ENCODE results near the gene AMY1B. TPM values are rescaled to one million over a fixed set of nuclear protein-coding genes. Genes with fewer than 3 reads are reported as not detected.
"Not testable (repeated sequence)": the region's sequence is repeated elsewhere in the genome, so short reads cannot be mapped to it uniquely, and the experiment has no call there.

The AMY1B gene
- not detected for polyA plus RNA-seq (2013, experiment 1 of 2)
- not detected for polyA plus RNA-seq (2013, experiment 2 of 2)

DNA sequence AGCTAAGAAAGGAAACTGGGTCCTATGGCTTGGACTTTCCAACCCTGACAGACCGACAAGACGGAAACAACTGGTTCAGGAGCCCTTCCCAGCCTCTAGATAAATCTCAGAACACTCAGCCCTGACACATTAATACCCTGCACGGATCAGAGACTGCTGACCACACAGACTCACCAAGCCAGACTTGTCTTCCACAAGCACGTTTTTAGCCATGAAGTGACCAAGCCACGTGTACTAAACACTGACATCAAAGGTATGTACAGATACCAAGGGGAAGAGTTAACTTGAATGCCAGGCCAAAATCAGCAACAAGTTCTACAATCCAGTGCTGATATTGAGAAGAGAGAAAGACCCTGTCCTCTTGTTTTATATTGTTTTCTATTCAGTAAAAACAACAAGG lies at the start of gene AMY1B:
Gene AMY1B (minus strand): TSS at position 101 of the 400 bp plus-strand sequence. CDS start 571 bp downstream, outside the sequence.
- WGBS, 2 experiments (ENCODE audit: insufficient coverage in 2 of 2), result no CpG with 5 or more reads among the region's 5 CpGs
- not testable (repeated sequence) for H3K9me3 ChIP-seq (ENCODE audit: control insufficient read depth, low read length); H3K27ac ChIP-seq (ENCODE audit: low read depth, low read length, severe bottlenecking); H3K36me3 ChIP-seq (ENCODE audit: control insufficient read depth, insufficient read depth, low read length); H3K4me3 ChIP-seq (ENCODE audit: extremely low read depth, insufficient read depth, low read length, poor library complexity, severe bottlenecking); H3K4me1 ChIP-seq (ENCODE audit: control insufficient read depth, insufficient read depth, low read length, poor library complexity, severe bottlenecking)

DNA sequence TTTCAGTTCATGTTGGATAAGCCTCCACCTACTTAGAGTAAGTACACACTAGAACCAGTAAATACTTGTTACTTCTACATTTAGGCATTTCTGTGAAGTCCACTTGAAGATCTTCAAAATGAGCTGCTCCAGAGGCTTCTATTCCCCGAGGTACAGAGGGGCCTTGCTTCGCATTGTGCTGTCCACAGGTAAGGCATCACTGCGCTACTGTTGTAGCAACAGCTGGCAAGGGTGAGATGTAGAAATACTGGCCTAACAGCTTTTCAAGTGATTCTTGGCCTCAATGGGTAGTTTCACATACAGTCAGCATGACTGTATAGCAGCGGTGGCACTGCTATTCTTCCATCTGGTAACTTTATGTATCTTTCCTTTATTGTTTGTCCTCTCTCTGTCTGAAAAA lies 49.0 kb upstream of the AMY1B start:
- H3K27ac ChIP-seq (ENCODE audit: low read depth, low read length, severe bottlenecking); H3K4me3 ChIP-seq (ENCODE audit: extremely low read depth, insufficient read depth, low read length, poor library complexity, severe bottlenecking); H3K4me1 ChIP-seq (ENCODE audit: control insufficient read depth, insufficient read depth, low read length, poor library complexity, severe bottlenecking); H3K36me3 ChIP-seq (ENCODE audit: control insufficient read depth, insufficient read depth, low read length); H3K9me3 ChIP-seq (ENCODE audit: control insufficient read depth, low read length): not testable (repeated sequence)
- WGBS, 2 experiments (ENCODE audit: insufficient coverage in 2 of 2), result no CpG with 5 or more reads among the region's 4 CpGs

- not testable (repeated sequence) for H3K27ac ChIP-seq (ENCODE audit: low read depth, low read length, severe bottlenecking); H3K4me3 ChIP-seq (ENCODE audit: extremely low read depth, insufficient read depth, low read length, poor library complexity, severe bottlenecking); H3K4me1 ChIP-seq (ENCODE audit: control insufficient read depth, insufficient read depth, low read length, poor library complexity, severe bottlenecking); H3K36me3 ChIP-seq (ENCODE audit: control insufficient read depth, insufficient read depth, low read length); H3K9me3 ChIP-seq (ENCODE audit: control insufficient read depth, low read length)
- WGBS, 2 experiments (ENCODE audit: insufficient coverage in 2 of 2), result no CpG with 5 or more reads among the region's 4 CpGs
Observed at GRCh38 chr1:103744449-103744848, 48.4 kb upstream of the AMY1B start.

DNA sequence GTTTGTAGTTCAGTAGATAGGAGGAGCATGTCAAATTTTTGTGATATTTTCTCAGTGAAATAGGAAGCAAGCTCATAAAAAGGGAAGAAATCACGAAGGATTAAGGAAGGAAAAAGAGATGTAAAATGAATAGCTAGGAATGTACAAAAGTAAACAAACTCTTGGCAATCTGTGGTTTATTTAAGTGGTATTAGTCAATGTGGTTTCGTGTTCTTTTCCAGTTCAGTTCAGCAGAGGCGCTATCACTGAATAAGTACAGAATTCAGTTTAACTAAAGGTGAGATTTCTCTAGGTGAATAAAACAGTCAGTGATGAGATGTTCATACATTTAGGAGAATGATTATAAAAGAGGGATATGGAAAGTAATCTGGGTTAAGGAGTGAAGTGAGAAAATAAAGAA lies 42.0 kb upstream of the AMY1B start:
- not testable (repeated sequence) for H3K4me1 ChIP-seq (ENCODE audit: control insufficient read depth, insufficient read depth, low read length, poor library complexity, severe bottlenecking); H3K27ac ChIP-seq (ENCODE audit: low read depth, low read length, severe bottlenecking); H3K4me3 ChIP-seq (ENCODE audit: extremely low read depth, insufficient read depth, low read length, poor library complexity, severe bottlenecking); H3K36me3 ChIP-seq (ENCODE audit: control insufficient read depth, insufficient read depth, low read length); H3K9me3 ChIP-seq (ENCODE audit: control insufficient read depth, low read length)
- no CpG with 5 or more reads among the region's 3 CpGs for WGBS, 2 experiments (ENCODE audit: insufficient coverage in 2 of 2)

- whole genome bisulfite sequencing, 2 experiments (ENCODE audit: insufficient coverage in 2 of 2), result no CpG with 5 or more reads among the region's 3 CpGs
- H3K36me3 ChIP-seq (ENCODE audit: control insufficient read depth, insufficient read depth, low read length); H3K4me3 ChIP-seq (ENCODE audit: extremely low read depth, insufficient read depth, low read length, poor library complexity, severe bottlenecking); H3K27ac ChIP-seq (ENCODE audit: low read depth, low read length, severe bottlenecking); H3K9me3 ChIP-seq (ENCODE audit: control insufficient read depth, low read length); H3K4me1 ChIP-seq (ENCODE audit: control insufficient read depth, insufficient read depth, low read length, poor library complexity, severe bottlenecking): not testable (repeated sequence)
Observed at GRCh38 chr1:103735334-103735733, 39.3 kb upstream of the AMY1B start.

- not testable (repeated sequence) for H3K4me1 ChIP-seq (ENCODE audit: control insufficient read depth, insufficient read depth, low read length, poor library complexity, severe bottlenecking); H3K27ac ChIP-seq (ENCODE audit: low read depth, low read length, severe bottlenecking); H3K9me3 ChIP-seq (ENCODE audit: control insufficient read depth, low read length); H3K36me3 ChIP-seq (ENCODE audit: control insufficient read depth, insufficient read depth, low read length); H3K4me3 ChIP-seq (ENCODE audit: extremely low read depth, insufficient read depth, low read length, poor library complexity, severe bottlenecking)
- no CpG with 5 or more reads among the region's 2 CpGs for WGBS, 2 experiments (ENCODE audit: insufficient coverage in 2 of 2)
Observed at GRCh38 chr1:103721473-103721872, 25.5 kb upstream of the AMY1B start.

DNA sequence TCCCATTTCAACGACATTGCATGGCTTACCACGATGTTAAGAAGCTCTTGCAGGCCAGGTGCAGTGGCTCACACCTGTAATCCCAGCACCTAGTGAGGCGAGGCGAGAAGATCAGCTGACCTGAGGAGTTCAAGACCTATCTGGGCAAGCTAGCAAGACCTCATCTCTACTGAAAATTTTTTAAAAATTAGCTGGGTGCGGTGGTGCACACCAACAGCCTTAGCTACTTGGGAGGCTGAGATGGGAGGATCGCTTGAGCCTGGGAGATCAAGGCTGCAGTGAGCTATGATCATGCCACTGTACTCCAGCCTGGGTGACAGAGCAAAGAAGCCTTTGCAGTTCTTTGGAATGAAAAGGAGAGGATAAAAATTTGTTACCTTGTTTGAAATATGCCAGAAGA lies 21.4 kb upstream of the AMY1B start:
- H3K4me1 ChIP-seq (ENCODE audit: control insufficient read depth, insufficient read depth, low read length, poor library complexity, severe bottlenecking); H3K4me3 ChIP-seq (ENCODE audit: extremely low read depth, insufficient read depth, low read length, poor library complexity, severe bottlenecking); H3K27ac ChIP-seq (ENCODE audit: low read depth, low read length, severe bottlenecking); H3K36me3 ChIP-seq (ENCODE audit: control insufficient read depth, insufficient read depth, low read length); H3K9me3 ChIP-seq (ENCODE audit: control insufficient read depth, low read length): not testable (repeated sequence)
- WGBS, 2 experiments (ENCODE audit: insufficient coverage in 2 of 2), result 76 to 95% methylated on average over 4 of the region's 6 CpGs

GRCh38 chr1:103710381-103710780 lies 14.4 kb upstream of the AMY1B start:
- H3K4me1 ChIP-seq (ENCODE audit: control insufficient read depth, insufficient read depth, low read length, poor library complexity, severe bottlenecking); H3K9me3 ChIP-seq (ENCODE audit: control insufficient read depth, low read length); H3K27ac ChIP-seq (ENCODE audit: low read depth, low read length, severe bottlenecking); H3K36me3 ChIP-seq (ENCODE audit: control insufficient read depth, insufficient read depth, low read length); H3K4me3 ChIP-seq (ENCODE audit: extremely low read depth, insufficient read depth, low read length, poor library complexity, severe bottlenecking): not testable (repeated sequence)
- WGBS, 2 experiments (ENCODE audit: insufficient coverage in 2 of 2), result no CpG with 5 or more reads among the region's 3 CpGs

DNA sequence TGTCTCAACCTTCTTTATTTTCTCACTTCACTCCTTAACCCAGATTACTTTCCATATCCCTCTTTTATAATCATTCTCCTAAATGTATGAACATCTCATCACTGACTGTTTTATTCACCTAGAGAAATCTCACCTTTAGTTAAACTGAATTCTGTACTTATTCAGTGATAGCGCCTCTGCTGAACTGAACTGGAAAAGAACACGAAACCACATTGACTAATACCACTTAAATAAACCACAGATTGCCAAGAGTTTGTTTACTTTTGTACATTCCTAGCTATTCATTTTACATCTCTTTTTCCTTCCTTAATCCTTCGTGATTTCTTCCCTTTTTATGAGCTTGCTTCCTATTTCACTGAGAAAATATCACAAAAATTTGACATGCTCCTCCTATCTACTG lies 11.7 kb upstream of the AMY1B start:
- not testable (repeated sequence) for H3K9me3 ChIP-seq (ENCODE audit: control insufficient read depth, low read length); H3K4me3 ChIP-seq (ENCODE audit: extremely low read depth, insufficient read depth, low read length, poor library complexity, severe bottlenecking); H3K27ac ChIP-seq (ENCODE audit: low read depth, low read length, severe bottlenecking); H3K36me3 ChIP-seq (ENCODE audit: control insufficient read depth, insufficient read depth, low read length); H3K4me1 ChIP-seq (ENCODE audit: control insufficient read depth, insufficient read depth, low read length, poor library complexity, severe bottlenecking)
- no CpG with 5 or more reads among the region's 3 CpGs for WGBS, 2 experiments (ENCODE audit: insufficient coverage in 2 of 2)

GRCh38 chr1:103701256-103701655 lies 5.2 kb upstream of the AMY1B start:
- not testable (repeated sequence) for H3K36me3 ChIP-seq (ENCODE audit: control insufficient read depth, insufficient read depth, low read length); H3K4me1 ChIP-seq (ENCODE audit: control insufficient read depth, insufficient read depth, low read length, poor library complexity, severe bottlenecking); H3K27ac ChIP-seq (ENCODE audit: low read depth, low read length, severe bottlenecking); H3K9me3 ChIP-seq (ENCODE audit: control insufficient read depth, low read length); H3K4me3 ChIP-seq (ENCODE audit: extremely low read depth, insufficient read depth, low read length, poor library complexity, severe bottlenecking)
- WGBS, 2 experiments (ENCODE audit: insufficient coverage in 2 of 2), result no CpG with 5 or more reads among the region's 4 CpGs

DNA sequence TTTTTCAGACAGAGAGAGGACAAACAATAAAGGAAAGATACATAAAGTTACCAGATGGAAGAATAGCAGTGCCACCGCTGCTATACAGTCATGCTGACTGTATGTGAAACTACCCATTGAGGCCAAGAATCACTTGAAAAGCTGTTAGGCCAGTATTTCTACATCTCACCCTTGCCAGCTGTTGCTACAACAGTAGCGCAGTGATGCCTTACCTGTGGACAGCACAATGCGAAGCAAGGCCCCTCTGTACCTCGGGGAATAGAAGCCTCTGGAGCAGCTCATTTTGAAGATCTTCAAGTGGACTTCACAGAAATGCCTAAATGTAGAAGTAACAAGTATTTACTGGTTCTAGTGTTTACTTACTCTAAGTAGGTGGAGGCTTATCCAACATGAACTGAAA lies 4.7 kb upstream of the AMY1B start:
- WGBS, 2 experiments (ENCODE audit: insufficient coverage in 2 of 2), result no CpG with 5 or more reads among the region's 4 CpGs

GRCh38 chr1:103697430-103697829 lies 1.4 kb upstream of the AMY1B start:
- whole genome bisulfite sequencing, 2 experiments (ENCODE audit: insufficient coverage in 2 of 2), result no CpG with 5 or more reads among the region's 6 CpGs

More for the DNA sequence above, 4.7 kb upstream of the AMY1B start:
- H3K4me3 ChIP-seq (ENCODE audit: extremely low read depth, insufficient read depth, low read length, poor library complexity, severe bottlenecking); H3K27ac ChIP-seq (ENCODE audit: low read depth, low read length, severe bottlenecking); H3K4me1 ChIP-seq (ENCODE audit: control insufficient read depth, insufficient read depth, low read length, poor library complexity, severe bottlenecking); H3K36me3 ChIP-seq (ENCODE audit: control insufficient read depth, insufficient read depth, low read length); H3K9me3 ChIP-seq (ENCODE audit: control insufficient read depth, low read length): not testable (repeated sequence)

More at GRCh38 chr1:103697430-103697829, 1.4 kb upstream of the AMY1B start:
- not testable (repeated sequence) for H3K4me1 ChIP-seq (ENCODE audit: control insufficient read depth, insufficient read depth, low read length, poor library complexity, severe bottlenecking); H3K36me3 ChIP-seq (ENCODE audit: control insufficient read depth, insufficient read depth, low read length); H3K27ac ChIP-seq (ENCODE audit: low read depth, low read length, severe bottlenecking); H3K4me3 ChIP-seq (ENCODE audit: extremely low read depth, insufficient read depth, low read length, poor library complexity, severe bottlenecking); H3K9me3 ChIP-seq (ENCODE audit: control insufficient read depth, low read length)

All from mesodermal cell (in vitro differentiated cells).